ENCODE measurements around the gene RNASE7. TPM values are rescaled to one million over a fixed set of nuclear protein-coding genes. Genes with fewer than 3 reads are reported as not detected.

RNASE7 gene
- total RNA-seq, 1 donor from 2014 or later: not detected

- TF ChIP-seq CTCF (IDR thresholded peaks at IDR 0.05): no peak
- no peak for ATAC-seq
- H3K4me3 ChIP-seq: peak overlapping the region; percentile 86
- no peak for DNase-seq
- H3K27me3 ChIP-seq: no peaks in the 10 kb centered on the region
- peaks cover 18% of the 10 kb centered on the region for H3K4me1 ChIP-seq
- peaks cover 29% of the 10 kb centered on the region for H3K36me3 ChIP-seq
- no peaks in the 10 kb centered on the region for H3K9me3 ChIP-seq
- H3K27ac ChIP-seq: peak overlapping the region; percentile 88
- intact Hi-C loops (cut with DNase I): no loop called here
Measured at GRCh38 chr14:21023817-21024584, 18.2 kb upstream of the RNASE7 start.

GRCh38 chr14:21024585-21025370 is 17.4 kb upstream of the RNASE7 start, which contains the start of gene NDRG2:
TSS of gene NDRG2 (minus strand) at chr14:21025061. CDS start at chr14:21023315, 1,746 bp downstream.
- intact Hi-C loops (cut with DNase I): no loop called here
- peak within 1 kb of the TSS; percentile 88 for H3K27ac ChIP-seq
- ATAC-seq (peak; percentile 90), DNase-seq (peak; percentile 91)
- H3K9me3 ChIP-seq: no peaks in the 10 kb centered on the region
- peaks cover 15% of the 10 kb centered on the region for H3K4me1 ChIP-seq
- H3K36me3 ChIP-seq: peaks cover 21% of the 10 kb centered on the region
- H3K27me3 ChIP-seq: no peaks in the 10 kb centered on the region
- no peak for TF ChIP-seq CTCF (IDR thresholded peaks at IDR 0.05)
- peak within 1 kb of the TSS; percentile 86 for H3K4me3 ChIP-seq

GRCh38 chr14:21025371-21026273 is 16.5 kb upstream of the RNASE7 start:
- peaks cover 14% of the 10 kb centered on the region for H3K36me3 ChIP-seq
- H3K4me3 ChIP-seq: peak overlapping the region; percentile 86
- TF ChIP-seq CTCF (IDR thresholded peaks at IDR 0.05): no peak
- peak; percentile 76 for DNase-seq
- H3K9me3 ChIP-seq: no peaks in the 10 kb centered on the region
- peak overlapping the region; percentile 88 for H3K27ac ChIP-seq
- ATAC-seq: peak; percentile 33
- peaks cover 15% of the 10 kb centered on the region for H3K4me1 ChIP-seq
- intact Hi-C loops (cut with DNase I): no loop called here
- H3K27me3 ChIP-seq: no peaks in the 10 kb centered on the region

GRCh38 chr14:21026274-21026987 is 15.7 kb upstream of the RNASE7 start:
- Histone ChIP-seq H3K4me1 (peaks cover 15% of the 10 kb centered on the region), H3K36me3 (peaks cover 6% of the 10 kb centered on the region), H3K4me3 (no peak overlapping the region), H3K27ac (peak overlapping the region; percentile 88), H3K27me3 (no peaks in the 10 kb centered on the region), H3K9me3 (no peaks in the 10 kb centered on the region)
- no peak for ATAC-seq
- no peak for TF ChIP-seq CTCF (IDR thresholded peaks at IDR 0.05)
- intact Hi-C loops (cut with DNase I): no loop called here
- no peak for DNase-seq

GRCh38 chr14:21026988-21027315 is 15.2 kb upstream of the RNASE7 start:
- no peak for ATAC-seq
- peak overlapping the region; percentile 88 for H3K27ac ChIP-seq

More at GRCh38 chr14:21026988-21027315, 15.2 kb upstream of the RNASE7 start:
- Histone ChIP-seq H3K27me3 (no peaks in the 10 kb centered on the region), H3K4me3 (no peak overlapping the region), H3K36me3 (peaks cover under 1% of the 10 kb centered on the region), H3K4me1 (peaks cover 15% of the 10 kb centered on the region), H3K9me3 (no peaks in the 10 kb centered on the region)
- TF ChIP-seq CTCF (IDR thresholded peaks at IDR 0.05): no peak
- DNase-seq: no peak
- intact Hi-C loops (cut with DNase I): no loop called here
